Measurements from ENCODE around the gene GNA14. TPM values are rescaled to one million over a fixed set of nuclear protein-coding genes. Genes with fewer than 3 reads are reported as not detected.

Gene GNA14
- total and polyA plus RNA-seq, 2 donors (not counting 3 experiments of a cell fraction or from before 2014, with no cell fraction given): 2.1 to 3.3 TPM

- no peak for FAIRE-seq
- Histone ChIP-seq H4K20me1 (replicated peaks; ENCODE audit: control insufficient read depth, extremely low read depth, insufficient read depth, low read length) (no peaks in the 10 kb centered on the region), H3K4me3 (replicated peaks in 1 of 3; ENCODE audit: insufficient read depth in 1 of 3, low read depth in 1 of 3, low read length in 3 of 3) (no peak overlapping the region), H3K79me2 (ENCODE audit: control insufficient read depth, insufficient read depth, low read length) (no peaks in the 10 kb centered on the region), H3K27ac (ENCODE audit: insufficient read depth, low read depth, low read length) (no peak overlapping the region), H3K27me3 (ENCODE audit: control insufficient read depth in 2 of 2, insufficient read depth in 2 of 2, low read length in 2 of 2) (no peaks in the 10 kb centered on the region), H3K9me3 (replicated peaks; ENCODE audit: control insufficient read depth, insufficient read depth, low read length) (no peaks in the 10 kb centered on the region), H3K9me1 (replicated peaks; ENCODE audit: control insufficient read depth, extremely low read depth, insufficient read depth, low read length) (no peaks in the 10 kb centered on the region), H3K9ac (replicated peaks; ENCODE audit: extremely low read depth, insufficient read depth, low read length) (no peak overlapping the region), H3K4me2 (ENCODE audit: insufficient read depth, low read length) (no peak overlapping the region), H2AFZ (ENCODE audit: low read depth, low read length) (no peak overlapping the region), H3K36me3 (ENCODE audit: control insufficient read depth in 2 of 2, extremely low read depth in 1 of 2, insufficient read depth in 2 of 2, low read length in 2 of 2) (no peaks in the 10 kb centered on the region), H3K4me1 (ENCODE audit: control insufficient read depth, extremely low read depth, insufficient read depth, low read length) (no peaks in the 10 kb centered on the region)
- ChIA-PET POLR2A (no interaction called here), CTCF (interaction anchor here (0.6 to 1.1 kb wide), 2 partner anchors 20 to 159 kb away, joined by 3 read pairs; no protein-coding TSS in a partner anchor)
- intact Hi-C loops (cut with micrococcal nuclease) (no loop called here), dilution Hi-C loops (cut with MboI; ENCODE audit: extremely low pct_ligation_motif_present, low sequenced_read_pairs) (no loop called here)
- DNase-seq (ENCODE audit: low read depth, low spot score): no peak
- no TSS peak for BruUV-seq (replicated peaks)
- no peak for TF ChIP-seq EZH2 (IDR thresholded peaks at IDR 0.05; ENCODE audit: borderline replicate concordance, low read depth, low read length, severe bottlenecking)
- no peak for TF ChIP-seq POLR2AphosphoS5 (IDR thresholded peaks at IDR 0.05; ENCODE audit: insufficient read depth, low read depth, low read length)
- no peak for TF ChIP-seq GATA2 (IDR thresholded peaks at IDR 0.05; ENCODE audit: insufficient read depth, insufficient read length, low read depth, low read length)
- no peak for TF ChIP-seq POLR2A (IDR thresholded peaks at IDR 0.05; ENCODE audit: low read depth, low read length)
- no peak for TF ChIP-seq JUN (IDR thresholded peaks at IDR 0.05; ENCODE audit: borderline replicate concordance, insufficient read depth, insufficient read length, low read depth)
- TF ChIP-seq MAX (IDR thresholded peaks at IDR 0.05; ENCODE audit: insufficient read depth, insufficient read length): no peak
- TF ChIP-seq FOS (IDR thresholded peaks at IDR 0.05; ENCODE audit: borderline replicate concordance, insufficient read depth, low read length): no peak
- no peak for TF ChIP-seq CTCF (IDR thresholded peaks at IDR 0.05; ENCODE audit: extremely low read depth in 1 of 2, insufficient read depth in 1 of 2, low read depth in 1 of 2, low read length in 2 of 2)
- TF ChIP-seq MYC (IDR thresholded peaks at IDR 0.05; ENCODE audit: low read depth, low read length): no peak
Observed at GRCh38 chr9:77523891-77524290, 124.2 kb downstream of the GNA14 start.
